ENCODE measurements around the gene TSPAN15. TPM values are rescaled to one million over a fixed set of nuclear protein-coding genes. Genes with fewer than 3 reads are reported as not detected.

The TSPAN15 gene
- total and polyA plus RNA-seq, 2 experiments from 2014 or later, result 252 to 289 TPM

- no peaks in the 10 kb centered on the region for H3K9me3 ChIP-seq (ENCODE audit: low read depth)
- H3K27ac ChIP-seq, result no peak overlapping the region
- TF ChIP-seq CTCF (IDR thresholded peaks at IDR 0.05; ENCODE audit: low read depth, low read length), result no peak
- DNase-seq (ENCODE audit: low read depth in 1 of 2, low spot score in 1 of 2), result peak in 1 of 2 donors; percentile 34
- peaks cover 14% of the 10 kb centered on the region for H3K36me3 ChIP-seq
- no peaks in the 10 kb centered on the region for H3K27me3 ChIP-seq
- no peak overlapping the region for H3K4me3 ChIP-seq
- H3K4me1 ChIP-seq (ENCODE audit: low read depth), result peaks cover 16% of the 10 kb centered on the region
Measured at GRCh38 chr10:69405221-69405620, 46.0 kb upstream of the TSPAN15 start.

GRCh38 chr10:69406302-69406811 lies 44.9 kb upstream of the TSPAN15 start:
- Histone ChIP-seq H3K9me3 (ENCODE audit: low read depth) (no peaks in the 10 kb centered on the region), H3K27me3 (no peaks in the 10 kb centered on the region), H3K27ac (peak overlapping the region; percentile 73), H3K36me3 (peaks cover 6% of the 10 kb centered on the region), H3K4me3 (no peak overlapping the region), H3K4me1 (ENCODE audit: low read depth) (peaks cover 24% of the 10 kb centered on the region)
- DNase-seq (ENCODE audit: low read depth in 1 of 2, low spot score in 1 of 2), result peak; percentile 37 to 75
- TF ChIP-seq CTCF (IDR thresholded peaks at IDR 0.05; ENCODE audit: low read depth, low read length), result no peak

- DNase-seq (ENCODE audit: low read depth in 1 of 2, low spot score in 1 of 2), result peak in 1 of 2 donors; percentile 14
- Histone ChIP-seq H3K9me3 (ENCODE audit: low read depth) (no peaks in the 10 kb centered on the region), H3K4me3 (no peak overlapping the region), H3K36me3 (peaks cover 3% of the 10 kb centered on the region), H3K4me1 (ENCODE audit: low read depth) (peaks cover 24% of the 10 kb centered on the region), H3K27ac (peak overlapping the region; percentile 73), H3K27me3 (no peaks in the 10 kb centered on the region)
- TF ChIP-seq CTCF (IDR thresholded peaks at IDR 0.05; ENCODE audit: low read depth, low read length), result no peak
Measured at GRCh38 chr10:69406816-69407580, 44.3 kb upstream of the TSPAN15 start.

- H3K27ac ChIP-seq, result no peak overlapping the region
- no peaks in the 10 kb centered on the region for H3K9me3 ChIP-seq (ENCODE audit: low read depth)
- H3K36me3 ChIP-seq, result peaks cover under 1% of the 10 kb centered on the region
- peak; percentile 23 to 54 for DNase-seq (ENCODE audit: low read depth in 1 of 2, low spot score in 1 of 2)
- H3K4me3 ChIP-seq, result no peak overlapping the region
- peak; percentile 24 for TF ChIP-seq CTCF (IDR thresholded peaks at IDR 0.05; ENCODE audit: low read depth, low read length)
- no peaks in the 10 kb centered on the region for H3K27me3 ChIP-seq
- peaks cover 24% of the 10 kb centered on the region for H3K4me1 ChIP-seq (ENCODE audit: low read depth)
Measured at GRCh38 chr10:69407621-69408301, 43.5 kb upstream of the TSPAN15 start.

- TF ChIP-seq CTCF (IDR thresholded peaks at IDR 0.05; ENCODE audit: low read depth, low read length), result peak; percentile 56
- Histone ChIP-seq H3K27me3 (no peaks in the 10 kb centered on the region), H3K36me3 (no peaks in the 10 kb centered on the region), H3K27ac (no peak overlapping the region), H3K9me3 (ENCODE audit: low read depth) (no peaks in the 10 kb centered on the region), H3K4me1 (ENCODE audit: low read depth) (peaks cover 24% of the 10 kb centered on the region), H3K4me3 (peak overlapping the region; percentile 25)
- DNase-seq (ENCODE audit: low read depth in 1 of 2, low spot score in 1 of 2), result peak; percentile 97 to 98
Measured at GRCh38 chr10:69408318-69409175, 42.7 kb upstream of the TSPAN15 start.
